ENCODE data around the gene TTC7B.

The TTC7B gene

GRCh38 chr14:90674043-90674670 lies 142.1 kb downstream of the TTC7B start:
- H2BK120ac ChIP-seq (ENCODE audit: insufficient read depth, low read length, poor library complexity): no peak overlapping the region
- H2BK12ac ChIP-seq (ENCODE audit: low read length): no peak overlapping the region
- no peak for DNase-seq
- peaks cover 4 to 6% of the 10 kb centered on the region in 2 experiments for H3K4me1 ChIP-seq (ENCODE audit: control insufficient read depth in 1 of 2, insufficient read depth in 2 of 2, low read length in 2 of 2)
- no peak overlapping the region for H3K27ac ChIP-seq (ENCODE audit: low read depth, low read length)
- no peak overlapping the region for H3K14ac ChIP-seq (ENCODE audit: low read length)
- H2BK5ac ChIP-seq (ENCODE audit: low read depth, low read length, poor library complexity): no peak overlapping the region
- no peak overlapping the region for H4K91ac ChIP-seq (ENCODE audit: low read depth, low read length)
- no peaks in the 10 kb centered on the region for H3K79me2 ChIP-seq (ENCODE audit: control insufficient read depth, insufficient read depth, low read length, poor library complexity)
- no peak overlapping the region for H2AFZ ChIP-seq (ENCODE audit: insufficient read depth, low read length, poor library complexity)
- peaks cover 16 to 29% of the 10 kb centered on the region in 2 experiments for H3K36me3 ChIP-seq (ENCODE audit: control insufficient read depth in 1 of 2, insufficient read depth in 2 of 2, low read length in 2 of 2)
- H4K8ac ChIP-seq (ENCODE audit: low read depth, low read length): no peak overlapping the region
- no peak overlapping the region for H3K18ac ChIP-seq (ENCODE audit: low read length)
- H3K9ac ChIP-seq (ENCODE audit: low read length): no peak overlapping the region
- H4K12ac ChIP-seq (ENCODE audit: low read depth, low read length): no peak overlapping the region
- no peak overlapping the region for H3K4ac ChIP-seq (ENCODE audit: low read depth, low read length)
- H3K27me3 ChIP-seq (ENCODE audit: insufficient read depth, low read length): no peaks in the 10 kb centered on the region
- no peak overlapping the region for H2AK5ac ChIP-seq (ENCODE audit: low read length)
- H3K9me3 ChIP-seq (ENCODE audit: insufficient read depth, low read depth, low read length): no peaks in the 10 kb centered on the region
- no peak overlapping the region for H3K4me2 ChIP-seq (ENCODE audit: low read length)
- H3K4me3 ChIP-seq (ENCODE audit: low read depth, low read length): no peak overlapping the region
- H3K79me1 ChIP-seq (ENCODE audit: low read length): no peaks in the 10 kb centered on the region
- no CpG with 5 or more reads among the region's 8 CpGs for WGBS (ENCODE audit: extremely low coverage, insufficient coverage, insufficient read length)
- H3K23ac ChIP-seq (ENCODE audit: low read length): no peak overlapping the region

GRCh38 chr14:90671382-90672234 lies 144.6 kb downstream of the TTC7B start:
- H3K9ac ChIP-seq (ENCODE audit: low read length): no peak overlapping the region
- no peak overlapping the region for H3K4ac ChIP-seq (ENCODE audit: low read depth, low read length)
- no peak overlapping the region for H2BK12ac ChIP-seq (ENCODE audit: low read length)
- no peak overlapping the region for H2BK5ac ChIP-seq (ENCODE audit: low read depth, low read length, poor library complexity)
- no peaks in the 10 kb centered on the region for H3K79me1 ChIP-seq (ENCODE audit: low read length)
- H3K4me2 ChIP-seq (ENCODE audit: low read length): no peak overlapping the region
- peaks cover 14 to 29% of the 10 kb centered on the region in 2 experiments for H3K36me3 ChIP-seq (ENCODE audit: control insufficient read depth in 1 of 2, insufficient read depth in 2 of 2, low read length in 2 of 2)
- no peak overlapping the region for H3K23ac ChIP-seq (ENCODE audit: low read length)
- H4K91ac ChIP-seq (ENCODE audit: low read depth, low read length): no peak overlapping the region
- H2BK120ac ChIP-seq (ENCODE audit: insufficient read depth, low read length, poor library complexity): no peak overlapping the region
- DNase-seq: no peak
- peaks cover 1% of the 10 kb centered on the region in 2 experiments for H3K4me1 ChIP-seq (ENCODE audit: control insufficient read depth in 1 of 2, insufficient read depth in 2 of 2, low read length in 2 of 2)
- no peak overlapping the region for H3K27ac ChIP-seq (ENCODE audit: low read depth, low read length)
- H3K14ac ChIP-seq (ENCODE audit: low read length): no peak overlapping the region
- no peak overlapping the region for H4K8ac ChIP-seq (ENCODE audit: low read depth, low read length)
- H3K79me2 ChIP-seq (ENCODE audit: control insufficient read depth, insufficient read depth, low read length, poor library complexity): no peaks in the 10 kb centered on the region
- H2AK5ac ChIP-seq (ENCODE audit: low read length): no peak overlapping the region
- no peaks in the 10 kb centered on the region for H3K9me3 ChIP-seq (ENCODE audit: insufficient read depth, low read depth, low read length)
- H3K27me3 ChIP-seq (ENCODE audit: insufficient read depth, low read length): no peaks in the 10 kb centered on the region
- WGBS (ENCODE audit: extremely low coverage, insufficient coverage, insufficient read length): no CpG with 5 or more reads among the region's 10 CpGs
- no peak overlapping the region for H3K4me3 ChIP-seq (ENCODE audit: low read depth, low read length)
- H2AFZ ChIP-seq (ENCODE audit: insufficient read depth, low read length, poor library complexity): no peak overlapping the region
- H3K18ac ChIP-seq (ENCODE audit: low read length): no peak overlapping the region
- no peak overlapping the region for H4K12ac ChIP-seq (ENCODE audit: low read depth, low read length)

GRCh38 chr14:90669731-90670130 lies 146.5 kb downstream of the TTC7B start:
- H2BK120ac ChIP-seq (ENCODE audit: insufficient read depth, low read length, poor library complexity): no peak overlapping the region
- no peak overlapping the region for H3K4ac ChIP-seq (ENCODE audit: low read depth, low read length)
- H3K4me3 ChIP-seq (ENCODE audit: low read depth, low read length): no peak overlapping the region
- H3K79me2 ChIP-seq (ENCODE audit: control insufficient read depth, insufficient read depth, low read length, poor library complexity): no peaks in the 10 kb centered on the region
- WGBS (ENCODE audit: extremely low coverage, insufficient coverage, insufficient read length): no CpG with 5 or more reads among the region's 1 CpG
- H3K36me3 ChIP-seq (ENCODE audit: control insufficient read depth in 1 of 2, insufficient read depth in 2 of 2, low read length in 2 of 2): peaks cover 10 to 19% of the 10 kb centered on the region in 2 experiments
- no peak overlapping the region for H2BK12ac ChIP-seq (ENCODE audit: low read length)
- H4K8ac ChIP-seq (ENCODE audit: low read depth, low read length): no peak overlapping the region
- H4K12ac ChIP-seq (ENCODE audit: low read depth, low read length): no peak overlapping the region
- no peak overlapping the region for H4K91ac ChIP-seq (ENCODE audit: low read depth, low read length)
- no peak overlapping the region for H3K23ac ChIP-seq (ENCODE audit: low read length)
- H3K4me2 ChIP-seq (ENCODE audit: low read length): no peak overlapping the region
- H3K9me3 ChIP-seq (ENCODE audit: insufficient read depth, low read depth, low read length): no peaks in the 10 kb centered on the region
- no peak overlapping the region for H3K18ac ChIP-seq (ENCODE audit: low read length)
- no peak for DNase-seq
- no peak overlapping the region for H3K14ac ChIP-seq (ENCODE audit: low read length)
- no peaks in the 10 kb centered on the region for H3K79me1 ChIP-seq (ENCODE audit: low read length)
- no peak overlapping the region for H3K27ac ChIP-seq (ENCODE audit: low read depth, low read length)
- H3K4me1 ChIP-seq (ENCODE audit: control insufficient read depth in 1 of 2, insufficient read depth in 2 of 2, low read length in 2 of 2): no peaks in the 10 kb centered on the region
- H2BK5ac ChIP-seq (ENCODE audit: low read depth, low read length, poor library complexity): no peak overlapping the region
- H3K27me3 ChIP-seq (ENCODE audit: insufficient read depth, low read length): no peaks in the 10 kb centered on the region
- H2AK5ac ChIP-seq (ENCODE audit: low read length): no peak overlapping the region
- H3K9ac ChIP-seq (ENCODE audit: low read length): no peak overlapping the region
- H2AFZ ChIP-seq (ENCODE audit: insufficient read depth, low read length, poor library complexity): no peak overlapping the region

- Histone ChIP-seq H4K91ac (ENCODE audit: low read depth, low read length) (no peak overlapping the region), H4K8ac (ENCODE audit: low read depth, low read length) (no peak overlapping the region), H3K9ac (ENCODE audit: low read length) (no peak overlapping the region), H3K4me1 (ENCODE audit: control insufficient read depth in 1 of 2, insufficient read depth in 2 of 2, low read length in 2 of 2) (peaks cover 2 to 3% of the 10 kb centered on the region in 2 experiments), H2AK5ac (ENCODE audit: low read length) (no peak overlapping the region), H3K4ac (ENCODE audit: low read depth, low read length) (no peak overlapping the region), H3K9me3 (ENCODE audit: insufficient read depth, low read depth, low read length) (no peaks in the 10 kb centered on the region), H2BK120ac (ENCODE audit: insufficient read depth, low read length, poor library complexity) (no peak overlapping the region), H3K36me3 (ENCODE audit: control insufficient read depth in 1 of 2, insufficient read depth in 2 of 2, low read length in 2 of 2) (peaks cover 6 to 7% of the 10 kb centered on the region in 2 experiments), H2BK5ac (ENCODE audit: low read depth, low read length, poor library complexity) (no peak overlapping the region), H4K12ac (ENCODE audit: low read depth, low read length) (no peak overlapping the region), H3K79me2 (ENCODE audit: control insufficient read depth, insufficient read depth, low read length, poor library complexity) (no peaks in the 10 kb centered on the region), H3K27me3 (ENCODE audit: insufficient read depth, low read length) (no peaks in the 10 kb centered on the region), H3K79me1 (ENCODE audit: low read length) (no peaks in the 10 kb centered on the region), H3K18ac (ENCODE audit: low read length) (no peak overlapping the region), H2BK12ac (ENCODE audit: low read length) (no peak overlapping the region), H3K14ac (ENCODE audit: low read length) (no peak overlapping the region), H3K23ac (ENCODE audit: low read length) (no peak overlapping the region), H3K27ac (ENCODE audit: low read depth, low read length) (no peak overlapping the region), H2AFZ (ENCODE audit: insufficient read depth, low read length, poor library complexity) (no peak overlapping the region), H3K4me3 (ENCODE audit: low read depth, low read length) (no peak overlapping the region), H3K4me2 (ENCODE audit: low read length) (no peak overlapping the region)
- DNase-seq: no peak
- no CpG with 5 or more reads among the region's 3 CpGs for WGBS (ENCODE audit: extremely low coverage, insufficient coverage, insufficient read length)
These were observed 149.7 kb downstream of the TTC7B start for GRCh38 chr14:90666571-90666970.

Measured in trophoblast cell (in vitro differentiated cells and primary cell).